Gastrocnemius medialis (tissue), 4 donors: ENCODE data around the gene APC2. TPM values are rescaled to one million over a fixed set of nuclear protein-coding genes. Genes with fewer than 3 reads are reported as not detected.

Source experiments
- ATAC-seq, 2 donors: fragments of 150-250 bp; one replicate each; pipeline ENCODE4 v1.9.1; 2016
- DNase-seq, 2 donors: peaks; one replicate each; pipeline ENCODE4 v3.0.0-alpha.2; 2019
- H3K27ac ChIP-seq, 4 donors: fragments of 200-600 bp; sonication (generic); 1 replicate in 1 of 4; 2 replicates in 3 of 4; pipeline ENCODE4 v1.5.1; 2016 to 2018; ENCODE audit warnings: mild to moderate bottlenecking in 2 of 4, moderate library complexity in 1 of 4
- H3K27me3 ChIP-seq, 3 donors: fragments of 200-600 bp; sonication (generic) in 2 of 3; 1 replicate in 1 of 3; 2 replicates in 2 of 3; pipeline versions ENCODE4 v1.5.1 to v1.6.0; 2016 to 2019; ENCODE audit warnings: mild to moderate bottlenecking in 1 of 3, moderate library complexity in 1 of 3
- H3K36me3 ChIP-seq, 2 donors: fragments of 200-600 bp; sonication (generic) in 1 of 2; one replicate each; pipeline ENCODE4 v1.5.1; 2017 to 2018
- H3K4me1 ChIP-seq, 2 donors: fragments of 200-600 bp; sonication (generic) in 1 of 2; one replicate each; pipeline ENCODE4 v1.5.1; 2016 to 2017; ENCODE audit warnings: mild to moderate bottlenecking in 2 of 2
- H3K4me3 ChIP-seq, 4 donors: fragments of 200-600 bp; sonication (generic) in 3 of 4; 1 replicate in 1 of 4; 2 replicates in 3 of 4; pipeline ENCODE4 v1.5.1; 2016 to 2019; ENCODE audit warnings: mild to moderate bottlenecking in 2 of 4
- H3K9me3 ChIP-seq, 3 donors: fragments of 200-600 bp; sonication (generic) in 2 of 3; 1 replicate in 1 of 3; 2 replicates in 2 of 3; pipeline ENCODE4 v1.5.1; 2016 to 2019
- POLR2A ChIP-seq, 2 donors: fragments of 450-650 bp; IDR thresholded peaks; one replicate each; pipeline ENCODE4 v1.6.1; 2017; ENCODE audit warnings: antibody characterized with exemption in 2 of 2, mild to moderate bottlenecking in 2 of 2, moderate library complexity in 2 of 2
- in situ Hi-C, 4 donors: fragments of 200-750 bp; cut with MboI; loops; one replicate each; pipeline versions ENCODE4 v1.15.0 to v1.8.0; 2017; ENCODE audit warnings: low sequenced_read_pairs in 4 of 4
- intact Hi-C: fragments of 100-400 bp; cut with DNase I; formaldehyde crosslinking; loops from one replicate; pipeline ENCODE4 v1.15.1; 2023; ENCODE audit warnings: low total_unique reads
- total RNA-seq, 4 donors: library from RNA; depleted of rRNA; stranded (reverse); fragments of >200 nt; gene quantifications; one replicate each; pipeline versions ENCODE4 v1.1.0 to v1.2.3, GENCODE V29; 2016
- TF ChIP-seq, protein P1 (sequence below), 5 experiments: fragments of 450-650 bp in 3 of 5; fragments of 200-600 bp in 2 of 5; sonication (generic) in 2 of 5; IDR thresholded peaks in 4 of 5; conservative IDR thresholded peaks in 1 of 5; 1 replicate in 4 of 5; 2 replicates in 1 of 5; pipeline ENCODE4 v1.5.1; 2016 to 2019; ENCODE audit warnings: antibody characterized with exemption in 5 of 5, mild to moderate bottlenecking in 3 of 5, moderate library complexity in 3 of 5

The APC2 gene
- total RNA-seq, 4 donors from 2014 or later, result 0.04 TPM; not detected in 3

DNA sequence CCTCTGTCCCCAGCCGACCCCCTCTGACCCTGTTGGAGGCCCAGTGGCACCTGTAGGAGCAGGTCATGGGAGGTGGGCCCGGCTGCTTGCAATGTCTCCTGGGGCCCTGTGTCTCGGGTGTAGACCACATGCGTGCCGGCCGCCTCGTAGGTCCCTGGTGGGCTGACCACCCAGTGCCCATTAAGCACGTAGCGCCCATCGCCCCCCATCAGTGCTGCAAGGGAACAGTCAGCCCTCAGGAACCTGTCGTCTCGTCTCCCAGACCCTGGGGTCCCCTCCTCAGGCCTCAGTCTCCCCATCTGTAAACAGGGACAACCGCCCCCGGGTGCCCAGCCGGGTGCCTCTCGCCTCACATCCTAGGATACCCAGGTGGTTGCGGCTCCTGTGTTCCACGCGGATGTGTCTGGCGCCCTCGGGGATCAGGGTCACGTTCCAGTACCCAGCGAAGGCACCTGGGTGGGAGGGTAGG, 57.3 kb downstream of the APC2 start:
- intact Hi-C loops (loop anchor here (1.0 kb wide), 1 partner anchor 28 kb away; the partner anchor contains the start of gene C19orf25), in situ Hi-C loops (no loop called here)
- no peak for ATAC-seq
- TF ChIP-seq POLR2A (IDR thresholded peaks at IDR 0.05), result no peak
- TF ChIP-seq, protein P1, sequence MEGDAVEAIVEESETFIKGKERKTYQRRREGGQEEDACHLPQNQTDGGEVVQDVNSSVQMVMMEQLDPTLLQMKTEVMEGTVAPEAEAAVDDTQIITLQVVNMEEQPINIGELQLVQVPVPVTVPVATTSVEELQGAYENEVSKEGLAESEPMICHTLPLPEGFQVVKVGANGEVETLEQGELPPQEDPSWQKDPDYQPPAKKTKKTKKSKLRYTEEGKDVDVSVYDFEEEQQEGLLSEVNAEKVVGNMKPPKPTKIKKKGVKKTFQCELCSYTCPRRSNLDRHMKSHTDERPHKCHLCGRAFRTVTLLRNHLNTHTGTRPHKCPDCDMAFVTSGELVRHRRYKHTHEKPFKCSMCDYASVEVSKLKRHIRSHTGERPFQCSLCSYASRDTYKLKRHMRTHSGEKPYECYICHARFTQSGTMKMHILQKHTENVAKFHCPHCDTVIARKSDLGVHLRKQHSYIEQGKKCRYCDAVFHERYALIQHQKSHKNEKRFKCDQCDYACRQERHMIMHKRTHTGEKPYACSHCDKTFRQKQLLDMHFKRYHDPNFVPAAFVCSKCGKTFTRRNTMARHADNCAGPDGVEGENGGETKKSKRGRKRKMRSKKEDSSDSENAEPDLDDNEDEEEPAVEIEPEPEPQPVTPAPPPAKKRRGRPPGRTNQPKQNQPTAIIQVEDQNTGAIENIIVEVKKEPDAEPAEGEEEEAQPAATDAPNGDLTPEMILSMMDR (IDR thresholded peaks at IDR 0.05 in 4 of 5, conservative IDR thresholded peaks at IDR 0.05 in 1 of 5), result no peak
- Histone ChIP-seq H3K27ac (peak overlapping the region; percentile 82 to 99 (median 92)), H3K36me3 (no peaks in the 10 kb centered on the region), H3K4me1 (peaks cover 4 to 27% of the 10 kb centered on the region in 2 donors), H3K27me3 (peaks cover 0 to 7% (median 5%) of the 10 kb centered on the region in 3 donors), H3K9me3 (no peaks in the 10 kb centered on the region), H3K4me3 (peak overlapping the region in 3 of 4 donors; percentile 42 to 61 (median 57))
- DNase-seq, result no peak

DNA sequence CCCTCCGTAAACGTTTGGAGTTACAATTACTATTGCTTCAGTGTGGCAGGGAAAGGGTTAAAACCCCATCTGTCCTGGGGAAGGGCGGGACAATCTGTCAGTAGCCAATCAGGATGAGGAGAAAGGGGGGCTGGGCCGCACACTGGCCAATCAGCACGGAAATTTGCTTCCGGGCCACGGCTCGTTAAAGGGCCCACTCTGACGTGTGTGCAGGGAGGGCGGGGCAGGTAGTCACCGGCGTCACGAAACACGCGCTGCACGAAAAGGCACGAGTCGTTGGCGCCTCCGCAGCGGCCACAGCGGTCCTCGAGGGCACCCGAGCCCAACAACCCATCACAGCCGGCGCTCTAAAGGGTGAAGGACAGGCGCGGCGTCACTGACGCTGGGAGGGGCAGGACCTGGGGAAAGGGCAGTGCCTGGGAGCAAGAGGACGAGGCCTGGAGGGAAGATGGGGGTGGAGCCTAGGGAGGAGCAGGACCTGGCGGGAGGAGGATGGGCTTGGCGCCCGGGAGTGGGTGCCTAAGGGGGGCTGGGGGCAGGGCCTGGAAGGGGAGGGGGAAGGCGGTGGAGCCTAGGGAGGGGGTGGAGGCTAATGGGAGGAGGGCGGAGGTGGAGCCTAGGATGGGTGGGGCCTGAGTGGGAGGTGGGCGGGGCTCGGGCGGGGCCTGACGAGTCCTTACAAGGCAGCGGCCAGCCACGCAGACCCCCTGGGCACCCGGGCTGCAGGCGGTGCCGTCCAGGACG, 58.0 kb downstream of the APC2 start:
- Histone ChIP-seq H3K9me3 (no peaks in the 10 kb centered on the region), H3K27me3 (peaks cover 0 to 4% (median 2%) of the 10 kb centered on the region in 3 donors), H3K4me1 (peaks cover 4 to 27% of the 10 kb centered on the region in 2 donors), H3K4me3 (peak overlapping the region; percentile 42 to 68 (median 59)), H3K36me3 (no peaks in the 10 kb centered on the region), H3K27ac (peak overlapping the region; percentile 82 to 99 (median 92))
- intact Hi-C loops (loop anchor here (1.0 to 2.0 kb wide), 2 partner anchors 17 to 29 kb away; partner anchors contain the start of genes C19orf25, PCSK4 and REEP6), in situ Hi-C loops (no loop called here)
- ATAC-seq (peak; percentile 95 to 96), DNase-seq (peak; percentile 91 to 95)
- TF ChIP-seq, protein P1 (IDR thresholded peaks at IDR 0.05 in 4 of 5, conservative IDR thresholded peaks at IDR 0.05 in 1 of 5), result peak in 1 of 5 experiments; percentile 23
- peak; percentile 45 to 47 for TF ChIP-seq POLR2A (IDR thresholded peaks at IDR 0.05)

DNA sequence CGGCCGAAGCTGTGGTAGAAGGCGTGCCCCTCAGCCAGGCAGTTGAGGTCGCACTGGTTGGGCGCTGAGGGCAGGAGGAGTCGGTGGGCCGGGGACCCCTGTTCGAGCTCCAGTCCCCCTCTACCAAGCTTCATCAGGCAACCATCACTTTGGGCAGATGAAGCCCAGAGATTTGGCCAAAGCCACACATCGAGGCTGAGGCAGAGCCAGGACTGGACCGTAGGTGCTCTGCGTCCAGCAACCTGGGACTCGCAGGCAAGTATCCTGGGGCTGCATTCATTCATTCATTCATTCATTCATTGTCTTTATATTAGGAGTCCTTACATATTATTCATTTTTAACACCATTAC, 58.6 kb downstream of the APC2 start:
- ATAC-seq (no peak), DNase-seq (no peak)
- H3K27me3 ChIP-seq, result no peaks in the 10 kb centered on the region
- intact Hi-C loops (loop anchor here (2.0 kb wide), 1 partner anchor 18 kb away; the partner anchor contains the start of genes PCSK4 and REEP6), in situ Hi-C loops (no loop called here)
- TF ChIP-seq, protein P1 (IDR thresholded peaks at IDR 0.05 in 4 of 5, conservative IDR thresholded peaks at IDR 0.05 in 1 of 5), result no peak
- H3K4me1 ChIP-seq, result peaks cover 4 to 24% of the 10 kb centered on the region in 2 donors
- H3K36me3 ChIP-seq, result no peaks in the 10 kb centered on the region
- peak overlapping the region; percentile 42 to 68 (median 59) for H3K4me3 ChIP-seq
- peak overlapping the region; percentile 82 to 99 (median 92) for H3K27ac ChIP-seq
- H3K9me3 ChIP-seq, result no peaks in the 10 kb centered on the region

DNA sequence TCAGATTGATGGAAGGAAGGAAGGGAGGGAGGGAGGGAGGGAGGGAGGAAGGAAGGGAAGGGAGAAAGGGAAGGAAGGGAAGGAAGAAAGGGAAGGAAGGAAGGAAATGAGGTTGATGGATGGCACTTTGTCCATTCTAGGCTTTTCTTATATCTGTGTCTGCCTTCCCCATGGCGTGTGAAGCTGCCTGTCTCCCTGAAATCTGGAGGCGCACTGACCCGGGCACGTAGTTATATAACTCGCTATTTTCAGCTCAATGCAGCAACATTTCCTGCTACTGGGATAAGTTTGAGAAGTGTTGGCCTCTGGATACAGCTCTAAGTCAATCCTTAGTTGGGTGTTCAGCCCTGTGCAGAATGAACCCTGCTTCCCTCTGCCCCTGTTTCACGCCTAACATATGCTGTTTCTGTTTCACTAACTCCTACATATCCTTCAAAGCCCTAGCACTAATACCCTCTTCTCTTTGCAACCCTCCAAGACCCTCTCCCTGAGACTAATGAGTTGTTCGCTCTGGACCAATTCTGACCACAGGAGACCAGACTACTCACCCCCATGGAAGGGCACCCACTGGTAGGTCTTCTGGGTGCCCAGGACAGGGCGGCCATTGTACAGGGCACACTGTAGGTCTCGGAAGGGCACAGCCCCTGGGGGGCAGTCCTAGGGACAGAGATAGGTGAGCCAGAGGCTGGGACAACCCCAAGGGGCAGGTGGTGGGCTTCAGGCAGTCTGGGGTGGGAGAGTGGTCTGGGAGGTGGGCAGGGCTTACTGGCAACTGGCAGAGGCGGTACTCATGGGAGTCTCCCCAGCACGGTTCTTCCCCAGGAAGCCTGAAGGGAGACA, 59.9 kb downstream of the APC2 start:
- ATAC-seq (no peak), DNase-seq (no peak)
- H3K4me1 ChIP-seq, result peaks cover 7 to 35% of the 10 kb centered on the region in 2 donors
- intact Hi-C loops (loop anchor here (2.0 to 5.0 kb wide), 3 partner anchors 19 to 233 kb away; partner anchors contain the start of genes FAM174C, PCSK4, REEP6 and TCF3), in situ Hi-C loops (no loop called here)
- H3K9me3 ChIP-seq, result no peaks in the 10 kb centered on the region
- H3K4me3 ChIP-seq, result no peak overlapping the region
- no peaks in the 10 kb centered on the region for H3K27me3 ChIP-seq
- peak overlapping the region in 2 of 4 donors; percentile 39 to 90 for H3K27ac ChIP-seq
- no peaks in the 10 kb centered on the region for H3K36me3 ChIP-seq
- TF ChIP-seq, protein P1 (IDR thresholded peaks at IDR 0.05 in 4 of 5, conservative IDR thresholded peaks at IDR 0.05 in 1 of 5), result no peak
- TF ChIP-seq POLR2A (IDR thresholded peaks at IDR 0.05), result no peak
